HEK293 (cell line): ENCODE measurements around the gene CASK.

Experiments
- BCL11A ChIP-seq: fragments of 450-650 bp; formaldehyde crosslinking; IDR thresholded peaks from 2 replicates; pipeline ENCODE4 v1.5.1; 2016; ENCODE audit warnings: low read depth, missing biosample characterization, missing genetic modification characterization
- BCL11B ChIP-seq: fragments of 450-650 bp; formaldehyde crosslinking; IDR thresholded peaks from 2 replicates; pipeline ENCODE4 v1.5.1; 2016; ENCODE audit warnings: low read depth, missing biosample characterization, missing genetic modification characterization
- MYNN ChIP-seq: fragments of 450-650 bp; formaldehyde crosslinking; IDR thresholded peaks from 2 replicates; pipeline ENCODE4 v1.5.1; 2016; ENCODE audit warnings: missing biosample characterization, missing genetic modification characterization, borderline replicate concordance
- ZBTB21 ChIP-seq: fragments of 450-650 bp; formaldehyde crosslinking; IDR thresholded peaks from 2 replicates; pipeline ENCODE4 v1.5.1; 2017; ENCODE audit warnings: missing biosample characterization, missing genetic modification characterization
- ZFP37 ChIP-seq: fragments of 450-650 bp; formaldehyde crosslinking; IDR thresholded peaks from 2 replicates; pipeline ENCODE4 v1.5.1; 2016; ENCODE audit warnings: missing biosample characterization, missing genetic modification characterization
- ZNF37A ChIP-seq: fragments of 450-650 bp; IDR thresholded peaks from 2 replicates; pipeline ENCODE4 v1.5.1; 2018; ENCODE audit warnings: missing biosample characterization, missing genetic modification characterization
- ZNF529 ChIP-seq: fragments of 450-650 bp; formaldehyde crosslinking; IDR thresholded peaks from 2 replicates; pipeline ENCODE4 v1.5.1; 2017; ENCODE audit warnings: missing genetic modification characterization, missing biosample characterization; ENCODE audit not compliant: insufficient replicate concordance
- ZNF530 ChIP-seq: fragments of 450-650 bp; formaldehyde crosslinking; IDR thresholded peaks from 2 replicates; pipeline ENCODE4 v1.5.1; 2016; ENCODE audit warnings: low read depth, missing biosample characterization, missing genetic modification characterization
- ZNF585B ChIP-seq: fragments of 450-650 bp; formaldehyde crosslinking; IDR thresholded peaks from 2 replicates; pipeline ENCODE4 v1.5.1; 2016; ENCODE audit warnings: missing biosample characterization, missing genetic modification characterization
- ZNF664 ChIP-seq: fragments of 450-650 bp; formaldehyde crosslinking; IDR thresholded peaks from 2 replicates; pipeline ENCODE4 v1.5.1; 2016; ENCODE audit warnings: missing biosample characterization, missing genetic modification characterization
- ZNF670 ChIP-seq: fragments of 450-650 bp; formaldehyde crosslinking; IDR thresholded peaks from 2 replicates; pipeline ENCODE4 v1.5.1; 2016; ENCODE audit warnings: missing biosample characterization, missing genetic modification characterization, low read depth
- ZNF792 ChIP-seq: fragments of 450-650 bp; formaldehyde crosslinking; IDR thresholded peaks from 2 replicates; pipeline ENCODE4 v1.5.1; 2016; ENCODE audit warnings: missing biosample characterization, missing genetic modification characterization
- TF ChIP-seq, protein P1 (sequence below): fragments of 450-650 bp; formaldehyde crosslinking; IDR thresholded peaks from 2 replicates; pipeline ENCODE4 v1.5.1; 2017; ENCODE audit warnings: missing biosample characterization, mild to moderate bottlenecking, missing genetic modification characterization, moderate library complexity
- TF ChIP-seq, protein P2 (sequence below): fragments of 450-650 bp; formaldehyde crosslinking; IDR thresholded peaks from 2 replicates; pipeline ENCODE4 v1.5.1; 2016; ENCODE audit warnings: missing biosample characterization, missing genetic modification characterization, borderline replicate concordance
- TF ChIP-seq, protein P3 (sequence below): fragments of 450-650 bp; formaldehyde crosslinking; IDR thresholded peaks from 2 replicates; pipeline ENCODE4 v1.5.1; 2016; ENCODE audit warnings: missing biosample characterization, missing genetic modification characterization
- TF ChIP-seq, protein P4 (sequence below): fragments of 450-650 bp; formaldehyde crosslinking; IDR thresholded peaks from 2 replicates; pipeline ENCODE4 v1.5.1; 2016; ENCODE audit warnings: missing biosample characterization, missing genetic modification characterization

CASK gene

DNA sequence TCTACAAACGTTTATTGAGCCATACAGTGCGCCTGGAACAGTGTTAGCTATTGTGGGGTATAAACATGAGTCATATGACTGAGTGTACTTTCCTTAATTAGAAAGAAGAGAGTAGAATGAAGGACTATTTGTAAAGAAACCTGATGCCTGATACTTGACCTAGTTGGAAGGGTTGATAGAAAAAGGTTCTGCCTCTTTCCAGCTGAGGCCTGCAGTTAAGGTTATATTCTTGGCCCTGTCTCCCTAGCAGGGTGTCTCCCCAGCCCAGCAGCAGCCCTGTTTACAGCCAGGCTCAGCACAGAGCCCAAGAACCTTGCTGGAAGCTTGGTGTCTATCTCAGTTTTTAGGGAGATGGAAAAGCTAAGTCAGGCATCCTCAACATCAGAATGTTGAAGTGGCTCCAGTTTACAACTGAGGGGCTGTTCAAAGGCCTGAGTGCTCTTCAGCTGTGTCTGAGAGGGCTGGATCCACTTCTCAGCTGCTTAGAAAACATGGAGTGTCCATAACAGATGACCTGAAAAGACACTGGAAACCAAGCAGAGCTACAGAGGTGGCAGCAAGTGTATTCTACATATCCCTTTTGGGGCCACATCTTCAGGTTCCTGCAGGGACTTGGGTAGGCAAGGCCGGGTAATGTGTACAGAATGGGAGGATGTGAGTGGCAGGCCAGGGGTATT is 454.6 kb downstream of the CASK start (continued):
- TF ChIP-seq, protein P1, sequence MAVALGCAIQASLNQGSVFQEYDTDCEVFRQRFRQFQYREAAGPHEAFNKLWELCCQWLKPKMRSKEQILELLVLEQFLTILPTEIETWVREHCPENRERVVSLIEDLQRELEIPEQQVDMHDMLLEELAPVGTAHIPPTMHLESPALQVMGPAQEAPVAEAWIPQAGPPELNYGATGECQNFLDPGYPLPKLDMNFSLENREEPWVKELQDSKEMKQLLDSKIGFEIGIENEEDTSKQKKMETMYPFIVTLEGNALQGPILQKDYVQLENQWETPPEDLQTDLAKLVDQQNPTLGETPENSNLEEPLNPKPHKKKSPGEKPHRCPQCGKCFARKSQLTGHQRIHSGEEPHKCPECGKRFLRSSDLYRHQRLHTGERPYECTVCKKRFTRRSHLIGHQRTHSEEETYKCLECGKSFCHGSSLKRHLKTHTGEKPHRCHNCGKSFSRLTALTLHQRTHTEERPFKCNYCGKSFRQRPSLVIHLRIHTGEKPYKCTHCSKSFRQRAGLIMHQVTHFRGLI (tag by site-specific recombination) = peak; percentile 41; the same call in 1 of the 2 replicates
- no peak for TF ChIP-seq ZNF792 (tag by site-specific recombination)
- no peak for TF ChIP-seq ZNF585B (tag by site-specific recombination)
- TF ChIP-seq ZFP37 = no peak
- TF ChIP-seq BCL11A = no peak; the same call in 1 of the 2 replicates
- no peak for TF ChIP-seq ZNF530 (tag by site-specific recombination)
- TF ChIP-seq ZBTB21 (tag by site-specific recombination) = no peak
- TF ChIP-seq MYNN = no peak
- no peak for TF ChIP-seq ZNF529 (tag by site-specific recombination)
- no peak for TF ChIP-seq ZNF670 (tag by site-specific recombination)
- TF ChIP-seq BCL11B (tag by site-specific recombination) = no peak
- no peak for TF ChIP-seq ZNF664 (tag by site-specific recombination)
- TF ChIP-seq, protein P2, sequence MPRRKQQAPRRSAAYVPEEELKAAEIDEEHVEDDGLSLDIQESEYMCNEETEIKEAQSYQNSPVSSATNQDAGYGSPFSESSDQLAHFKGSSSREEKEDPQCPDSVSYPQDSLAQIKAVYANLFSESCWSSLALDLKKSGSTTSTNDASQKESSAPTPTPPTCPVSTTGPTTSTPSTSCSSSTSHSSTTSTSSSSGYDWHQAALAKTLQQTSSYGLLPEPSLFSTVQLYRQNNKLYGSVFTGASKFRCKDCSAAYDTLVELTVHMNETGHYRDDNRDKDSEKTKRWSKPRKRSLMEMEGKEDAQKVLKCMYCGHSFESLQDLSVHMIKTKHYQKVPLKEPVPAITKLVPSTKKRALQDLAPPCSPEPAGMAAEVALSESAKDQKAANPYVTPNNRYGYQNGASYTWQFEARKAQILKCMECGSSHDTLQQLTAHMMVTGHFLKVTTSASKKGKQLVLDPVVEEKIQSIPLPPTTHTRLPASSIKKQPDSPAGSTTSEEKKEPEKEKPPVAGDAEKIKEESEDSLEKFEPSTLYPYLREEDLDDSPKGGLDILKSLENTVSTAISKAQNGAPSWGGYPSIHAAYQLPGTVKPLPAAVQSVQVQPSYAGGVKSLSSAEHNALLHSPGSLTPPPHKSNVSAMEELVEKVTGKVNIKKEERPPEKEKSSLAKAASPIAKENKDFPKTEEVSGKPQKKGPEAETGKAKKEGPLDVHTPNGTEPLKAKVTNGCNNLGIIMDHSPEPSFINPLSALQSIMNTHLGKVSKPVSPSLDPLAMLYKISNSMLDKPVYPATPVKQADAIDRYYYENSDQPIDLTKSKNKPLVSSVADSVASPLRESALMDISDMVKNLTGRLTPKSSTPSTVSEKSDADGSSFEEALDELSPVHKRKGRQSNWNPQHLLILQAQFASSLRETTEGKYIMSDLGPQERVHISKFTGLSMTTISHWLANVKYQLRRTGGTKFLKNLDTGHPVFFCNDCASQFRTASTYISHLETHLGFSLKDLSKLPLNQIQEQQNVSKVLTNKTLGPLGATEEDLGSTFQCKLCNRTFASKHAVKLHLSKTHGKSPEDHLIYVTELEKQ (tag by site-specific recombination) = no peak
- TF ChIP-seq, protein P3, sequence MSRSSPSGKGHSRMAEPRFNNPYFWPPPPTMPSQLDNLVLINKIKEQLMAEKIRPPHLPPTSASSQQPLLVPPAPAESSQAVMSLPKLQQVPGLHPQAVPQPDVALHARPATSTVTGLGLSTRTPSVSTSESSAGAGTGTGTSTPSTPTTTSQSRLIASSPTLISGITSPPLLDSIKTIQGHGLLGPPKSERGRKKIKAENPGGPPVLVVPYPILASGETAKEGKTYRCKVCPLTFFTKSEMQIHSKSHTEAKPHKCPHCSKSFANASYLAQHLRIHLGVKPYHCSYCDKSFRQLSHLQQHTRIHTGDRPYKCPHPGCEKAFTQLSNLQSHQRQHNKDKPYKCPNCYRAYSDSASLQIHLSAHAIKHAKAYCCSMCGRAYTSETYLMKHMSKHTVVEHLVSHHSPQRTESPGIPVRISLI = no peak
- no peak for TF ChIP-seq ZNF37A (tag by site-specific recombination)
- TF ChIP-seq, protein P4, sequence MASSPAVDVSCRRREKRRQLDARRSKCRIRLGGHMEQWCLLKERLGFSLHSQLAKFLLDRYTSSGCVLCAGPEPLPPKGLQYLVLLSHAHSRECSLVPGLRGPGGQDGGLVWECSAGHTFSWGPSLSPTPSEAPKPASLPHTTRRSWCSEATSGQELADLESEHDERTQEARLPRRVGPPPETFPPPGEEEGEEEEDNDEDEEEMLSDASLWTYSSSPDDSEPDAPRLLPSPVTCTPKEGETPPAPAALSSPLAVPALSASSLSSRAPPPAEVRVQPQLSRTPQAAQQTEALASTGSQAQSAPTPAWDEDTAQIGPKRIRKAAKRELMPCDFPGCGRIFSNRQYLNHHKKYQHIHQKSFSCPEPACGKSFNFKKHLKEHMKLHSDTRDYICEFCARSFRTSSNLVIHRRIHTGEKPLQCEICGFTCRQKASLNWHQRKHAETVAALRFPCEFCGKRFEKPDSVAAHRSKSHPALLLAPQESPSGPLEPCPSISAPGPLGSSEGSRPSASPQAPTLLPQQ (tag by site-specific recombination) = no peak
